AG09319 (cell line): Measurements from ENCODE around the gene BMAL1.
A peak's percentile ranks its signal among the peaks of the same experiment; 100 is the strongest.

Experiments used
- DNase-seq: peaks from one replicate; pipeline ENCODE4 v3.0.0-alpha.2; 2010; ENCODE audit warnings: low read depth; ENCODE audit errors: extremely low read depth
- TF ChIP-seq, protein P1 (sequence below): IDR thresholded peaks from 2 replicates; pipeline ENCODE4 v1.5.1; 2011; ENCODE audit warnings: low read depth, mild to moderate bottlenecking, inconsistent platforms, low read length, moderate library complexity

The BMAL1 gene

DNA sequence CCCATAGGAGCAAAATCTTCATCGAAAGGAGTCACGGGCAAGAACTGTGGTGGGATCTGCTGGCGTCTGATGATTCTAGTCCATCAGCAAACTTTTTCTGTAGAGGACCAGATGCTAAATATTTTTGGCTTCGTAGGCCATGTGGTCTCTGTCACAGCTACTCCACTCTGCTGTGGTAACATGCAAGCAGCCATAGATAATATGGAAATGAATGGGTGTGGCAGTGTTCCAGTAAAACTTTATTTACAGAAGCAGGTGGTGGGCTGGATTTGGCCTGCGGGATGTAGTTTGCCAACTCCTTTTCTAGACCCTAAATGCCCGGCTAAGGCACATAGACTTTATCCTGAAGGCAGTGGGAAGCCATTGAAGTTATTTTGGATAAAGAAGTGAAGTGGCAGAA is 32.9 kb downstream of the BMAL1 start:
- no peak for DNase-seq

DNA sequence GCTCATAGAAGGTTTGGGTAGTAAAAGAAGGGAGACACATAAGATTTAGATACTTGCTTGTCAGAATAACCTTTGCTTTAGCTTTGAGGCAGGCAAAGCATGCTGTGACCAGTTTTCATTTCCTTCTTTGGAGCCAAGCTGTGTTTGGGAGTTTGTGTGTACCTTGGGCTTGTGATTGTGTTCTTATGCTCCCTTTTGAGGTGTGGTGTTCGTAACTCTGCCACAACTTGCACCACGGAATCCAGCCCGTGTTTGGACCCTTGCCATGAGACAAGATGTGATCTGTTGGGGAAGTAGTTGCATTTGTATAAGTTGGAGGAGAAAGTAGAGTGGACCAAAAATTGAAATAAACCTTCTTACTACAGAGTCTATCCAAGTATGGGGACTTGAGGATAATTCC is 34.0 kb downstream of the BMAL1 start:
- no peak for DNase-seq

More for the DNA sequence above, 32.9 kb downstream of the BMAL1 start:
- TF ChIP-seq, protein P1, sequence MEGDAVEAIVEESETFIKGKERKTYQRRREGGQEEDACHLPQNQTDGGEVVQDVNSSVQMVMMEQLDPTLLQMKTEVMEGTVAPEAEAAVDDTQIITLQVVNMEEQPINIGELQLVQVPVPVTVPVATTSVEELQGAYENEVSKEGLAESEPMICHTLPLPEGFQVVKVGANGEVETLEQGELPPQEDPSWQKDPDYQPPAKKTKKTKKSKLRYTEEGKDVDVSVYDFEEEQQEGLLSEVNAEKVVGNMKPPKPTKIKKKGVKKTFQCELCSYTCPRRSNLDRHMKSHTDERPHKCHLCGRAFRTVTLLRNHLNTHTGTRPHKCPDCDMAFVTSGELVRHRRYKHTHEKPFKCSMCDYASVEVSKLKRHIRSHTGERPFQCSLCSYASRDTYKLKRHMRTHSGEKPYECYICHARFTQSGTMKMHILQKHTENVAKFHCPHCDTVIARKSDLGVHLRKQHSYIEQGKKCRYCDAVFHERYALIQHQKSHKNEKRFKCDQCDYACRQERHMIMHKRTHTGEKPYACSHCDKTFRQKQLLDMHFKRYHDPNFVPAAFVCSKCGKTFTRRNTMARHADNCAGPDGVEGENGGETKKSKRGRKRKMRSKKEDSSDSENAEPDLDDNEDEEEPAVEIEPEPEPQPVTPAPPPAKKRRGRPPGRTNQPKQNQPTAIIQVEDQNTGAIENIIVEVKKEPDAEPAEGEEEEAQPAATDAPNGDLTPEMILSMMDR = no peak

DNA sequence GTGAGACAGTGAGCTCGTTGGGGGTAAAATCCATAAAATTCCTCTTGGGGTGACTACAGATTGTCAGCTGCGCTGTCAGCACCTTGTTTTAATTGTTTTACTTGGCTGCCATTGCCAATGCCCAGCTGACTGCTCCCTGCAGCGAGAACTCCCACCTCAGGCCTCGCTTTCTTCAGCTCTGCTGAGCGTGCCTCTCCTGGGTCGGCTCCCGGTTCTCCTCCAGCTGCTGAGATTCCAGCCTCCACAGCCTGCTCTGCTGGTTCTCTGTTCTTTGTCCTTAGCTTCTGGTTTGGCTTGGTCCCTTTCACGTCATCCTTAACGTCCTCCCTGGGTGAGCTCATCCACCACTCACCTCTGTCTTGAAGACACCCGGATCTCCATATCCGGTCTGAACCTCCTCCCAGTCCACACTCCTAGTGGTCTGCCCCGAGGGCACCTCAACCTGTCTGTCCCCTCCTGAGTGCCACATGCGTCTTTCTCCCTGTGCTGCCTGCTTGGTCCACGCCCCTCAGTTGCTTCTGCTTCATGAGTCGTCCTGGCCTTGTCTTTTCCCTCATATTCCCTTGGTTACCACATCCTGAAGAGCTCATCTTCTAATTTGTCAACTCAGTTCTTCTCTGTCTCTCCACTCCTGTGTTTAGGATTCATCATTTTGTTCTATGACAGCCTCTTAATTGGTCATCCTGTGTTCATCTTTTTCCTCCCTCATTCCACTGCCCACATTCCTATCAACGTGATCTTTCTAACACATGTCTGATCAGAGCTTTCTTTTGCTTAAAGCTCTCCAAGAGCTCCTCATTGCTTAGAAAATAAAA is 35.6 kb downstream of the BMAL1 start:
- TF ChIP-seq, protein P1 = no peak
- DNase-seq = no peak

More for the DNA sequence above, 34.0 kb downstream of the BMAL1 start:
- TF ChIP-seq, protein P1 = no peak

DNA sequence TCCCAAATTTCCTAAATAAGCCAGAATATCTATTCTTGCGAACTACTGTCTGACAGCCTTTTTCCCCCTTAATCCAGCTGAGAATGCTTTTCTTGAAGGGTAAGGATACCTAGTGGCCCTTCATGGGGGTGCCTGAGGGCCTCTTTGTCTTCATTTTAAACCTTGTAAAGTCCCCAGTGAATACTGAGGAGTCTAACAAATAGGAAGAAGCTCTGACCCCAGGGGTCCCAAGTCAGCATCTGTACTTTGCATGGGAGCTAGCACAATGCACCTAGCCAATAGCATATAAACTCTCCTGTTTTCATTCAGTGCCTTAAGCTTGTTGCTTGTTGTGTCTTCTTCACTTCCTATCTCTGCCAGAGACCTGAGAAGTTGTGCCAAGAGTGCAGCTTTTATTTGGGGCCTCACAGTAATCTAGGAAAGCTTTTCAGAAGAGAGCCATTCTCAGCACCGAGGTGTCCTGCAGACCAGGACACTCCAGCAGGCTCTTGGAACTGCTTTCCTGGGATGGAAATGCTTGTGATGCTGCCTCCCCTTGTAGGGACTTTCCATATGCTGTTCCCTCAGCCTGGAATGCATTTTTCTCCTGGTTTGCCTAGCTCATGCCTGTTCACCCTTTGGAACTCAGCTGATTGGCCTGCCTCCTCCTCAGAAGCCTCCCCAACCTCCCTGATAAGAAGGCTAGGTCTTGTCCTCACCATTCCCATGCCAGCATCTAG is 37.2 kb downstream of the BMAL1 start:
- TF ChIP-seq, protein P1 = no peak
- no peak for DNase-seq

DNA sequence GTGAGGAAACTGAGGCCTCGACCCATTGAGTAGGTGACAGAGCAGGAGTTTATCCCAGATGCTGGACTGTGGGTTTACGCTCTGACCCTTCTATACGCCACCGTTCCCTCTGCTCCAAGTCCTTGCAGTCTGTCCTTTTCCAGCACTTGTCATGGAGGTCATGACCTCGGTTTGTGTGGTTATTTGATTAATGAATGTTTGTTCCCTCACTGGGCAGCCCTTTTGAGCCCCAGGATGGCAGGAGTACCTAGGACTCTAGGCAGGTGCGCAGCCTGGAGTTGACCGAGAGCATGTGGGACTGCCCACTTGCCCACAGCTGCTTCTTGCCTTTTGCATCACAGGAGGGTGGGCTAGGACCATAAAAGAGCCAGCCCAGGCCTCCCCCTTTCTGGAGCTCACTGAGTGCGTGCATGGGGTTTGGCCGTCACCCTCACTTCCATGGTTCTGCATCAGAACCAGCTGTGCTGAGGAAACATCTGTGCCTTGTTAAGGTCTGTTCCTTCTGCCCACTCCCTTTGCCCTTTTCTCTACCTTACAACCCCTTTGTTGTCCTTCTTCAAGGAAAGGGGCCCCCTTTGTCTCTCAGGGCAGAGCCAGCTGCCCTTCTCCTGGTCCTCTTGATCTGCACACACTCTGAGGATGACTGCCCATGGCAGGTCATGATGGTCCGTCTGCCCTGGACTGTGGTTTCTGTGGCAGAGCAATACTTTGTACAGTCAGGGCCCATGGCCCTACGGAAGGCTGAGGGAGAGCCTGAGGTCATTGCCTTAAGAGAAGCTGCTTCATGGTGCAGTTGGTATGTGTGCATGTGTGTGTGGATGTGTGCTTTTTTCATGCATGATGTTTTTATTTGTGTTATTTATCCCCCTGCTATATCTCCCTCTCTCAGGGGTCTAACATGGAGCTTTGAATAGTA is 38.2 kb downstream of the BMAL1 start:
- TF ChIP-seq, protein P1 = no peak
- no peak for DNase-seq

DNA sequence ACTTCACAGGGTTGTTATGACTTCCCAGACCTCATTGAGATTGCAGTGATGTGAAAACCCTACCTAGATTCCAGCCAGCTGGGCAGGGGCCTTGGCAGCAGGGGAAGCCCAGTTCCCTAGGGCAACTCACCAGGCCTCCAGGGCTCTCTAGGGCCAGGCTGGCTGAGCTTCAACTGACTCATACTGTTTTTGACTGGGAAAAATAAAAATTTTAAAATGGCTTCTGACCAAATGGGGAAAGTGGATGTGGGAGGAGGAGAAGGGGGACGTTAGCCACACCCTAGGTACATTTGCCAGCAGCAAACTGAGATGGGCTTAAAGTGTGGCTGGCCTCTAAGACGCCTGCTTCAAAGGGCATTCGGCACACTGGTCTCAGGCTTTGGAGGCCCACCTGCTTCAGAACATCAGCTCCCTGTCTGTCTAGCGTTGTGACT is 39.0 kb downstream of the BMAL1 start:
- peak; percentile 39 for DNase-seq
- TF ChIP-seq, protein P1 = no peak
